ENCODE results near the gene TRIM68. TPM values are rescaled to one million over a fixed set of nuclear protein-coding genes. Genes with fewer than 3 reads are reported as not detected.

TRIM68 gene
- total RNA-seq, 2 donors from 2014 or later, result 9.1 to 15.2 TPM

- no peaks in the 10 kb centered on the region for H3K36me3 ChIP-seq (replicated peaks in 1 of 2; ENCODE audit: insufficient read depth in 1 of 2, low read depth in 2 of 2)
- H3K27ac ChIP-seq, result no peak overlapping the region
- no peaks in the 10 kb centered on the region for H3K9me3 ChIP-seq
- no peak for TF ChIP-seq CTCF (IDR thresholded peaks at IDR 0.05)
- no peak for TF ChIP-seq POLR2A (IDR thresholded peaks at IDR 0.05)
- H3K4me1 ChIP-seq, result no peaks in the 10 kb centered on the region
- DNase-seq (no peak), ATAC-seq (no peak)
- intact Hi-C loops (cut with DNase I), result no loop called here
- WGBS, 2 donors, result 73 to 88% methylated on average over 2 of the region's 2 CpGs
- no peak overlapping the region for H3K4me3 ChIP-seq
- no peaks in the 10 kb centered on the region for H3K27me3 ChIP-seq
These were observed 30.3 kb downstream of the TRIM68 start for GRCh38 chr11:4577761-4578160.

- Histone ChIP-seq H3K36me3 (replicated peaks in 1 of 2; ENCODE audit: insufficient read depth in 1 of 2, low read depth in 2 of 2) (no peaks in the 10 kb centered on the region), H3K9me3 (no peaks in the 10 kb centered on the region), H3K27me3 (no peaks in the 10 kb centered on the region), H3K4me3 (no peak overlapping the region), H3K27ac (no peak overlapping the region), H3K4me1 (no peaks in the 10 kb centered on the region)
- DNase-seq (no peak), ATAC-seq (no peak)
- WGBS, 2 donors, result 53 to 60% methylated on average over 3 of the region's 3 CpGs
- intact Hi-C loops (cut with DNase I), result no loop called here
- TF ChIP-seq CTCF (IDR thresholded peaks at IDR 0.05) (no peak), POLR2A (IDR thresholded peaks at IDR 0.05) (no peak)
These were observed 31.2 kb downstream of the TRIM68 start for GRCh38 chr11:4576880-4577279.

- intact Hi-C loops (cut with DNase I), result no loop called here
- DNase-seq (no peak), ATAC-seq (no peak)
- WGBS, 2 donors, result 87 to 90% methylated on average over 18 of the region's 18 CpGs
- no peak for TF ChIP-seq POLR2A (IDR thresholded peaks at IDR 0.05)
- TF ChIP-seq CTCF (IDR thresholded peaks at IDR 0.05), result no peak
- H3K27ac ChIP-seq, result no peak overlapping the region
- no peak overlapping the region for H3K4me3 ChIP-seq
- no peaks in the 10 kb centered on the region for H3K9me3 ChIP-seq
- no peaks in the 10 kb centered on the region for H3K4me1 ChIP-seq
- H3K36me3 ChIP-seq (replicated peaks in 1 of 2; ENCODE audit: insufficient read depth in 1 of 2, low read depth in 2 of 2), result no peaks in the 10 kb centered on the region
- H3K27me3 ChIP-seq, result no peaks in the 10 kb centered on the region
These were observed 39.0 kb downstream of the TRIM68 start for GRCh38 chr11:4569075-4569474.

- 81 to 97% methylated on average over 3 of the region's 3 CpGs for WGBS, 2 donors
- intact Hi-C loops (cut with DNase I), result no loop called here
- ATAC-seq, result no peak
These were observed 42.7 kb downstream of the TRIM68 start for GRCh38 chr11:4565371-4565770.

More at GRCh38 chr11:4565371-4565770, 42.7 kb downstream of the TRIM68 start:
- Histone ChIP-seq H3K27me3 (no peaks in the 10 kb centered on the region), H3K4me3 (no peak overlapping the region), H3K36me3 (replicated peaks in 1 of 2; ENCODE audit: insufficient read depth in 1 of 2, low read depth in 2 of 2) (no peaks in the 10 kb centered on the region), H3K9me3 (no peaks in the 10 kb centered on the region), H3K27ac (no peak overlapping the region), H3K4me1 (peaks cover 11% of the 10 kb centered on the region)
- no peak for TF ChIP-seq CTCF (IDR thresholded peaks at IDR 0.05)
- no peak for TF ChIP-seq POLR2A (IDR thresholded peaks at IDR 0.05)
- DNase-seq, result no peak
